G401.6 (cell line): Measurements from ENCODE around the gene FOLR3.
"Not testable (repeated sequence)": the region's sequence is repeated elsewhere in the genome, so short reads cannot be mapped to it uniquely, and the experiment has no call there.

Experiments used
- FAIRE-seq: peaks from 2 replicates; lab custom pipeline; 2012; peaks lifted over from hg19 to GRCh38; lab: Jason Lieb, UNC

Gene FOLR3

GRCh38 chr11:72169046-72169555 is 33.6 kb downstream of the FOLR3 start:
- FAIRE-seq, result not testable (repeated sequence)

- FAIRE-seq, result not testable (repeated sequence)
These were observed 34.2 kb downstream of the FOLR3 start for GRCh38 chr11:72169754-72170153.

GRCh38 chr11:72172043-72172442 is 36.5 kb downstream of the FOLR3 start:
- FAIRE-seq, result not testable (repeated sequence)

- FAIRE-seq, result no peak
These were observed 37.8 kb downstream of the FOLR3 start for GRCh38 chr11:72173291-72173690.

- FAIRE-seq, result no peak
These were observed 39.0 kb downstream of the FOLR3 start for GRCh38 chr11:72174302-72175070.

GRCh38 chr11:72177656-72178055 is 42.1 kb downstream of the FOLR3 start:
- no peak for FAIRE-seq

GRCh38 chr11:72179049-72179803 is 43.7 kb downstream of the FOLR3 start:
- FAIRE-seq, result no peak

- no peak for FAIRE-seq
These were observed 44.4 kb downstream of the FOLR3 start for GRCh38 chr11:72179804-72180396.

GRCh38 chr11:72180892-72181552 is 45.5 kb downstream of the FOLR3 start:
- FAIRE-seq, result not testable (repeated sequence)

- FAIRE-seq, result not testable (repeated sequence)
These were observed 46.0 kb downstream of the FOLR3 start for GRCh38 chr11:72181553-72181958.

GRCh38 chr11:72188267-72188666 is 52.7 kb downstream of the FOLR3 start:
- no peak for FAIRE-seq
